Thyroid gland (tissue), 4 donors: Measurements from ENCODE around the gene CACNG7.

Experiments
- CTCF ChIP-seq, 6 experiments: fragments of 200-600 bp in 3 of 6; fragments of 450-650 bp in 3 of 6; sonication (generic) in 3 of 6; IDR thresholded peaks; one replicate each; pipeline ENCODE4 v1.5.1; 2016 to 2019; ENCODE audit warnings: antibody characterized with exemption in 6 of 6, mild to moderate bottlenecking in 2 of 6, inconsistent platforms in 1 of 6, moderate library complexity in 1 of 6
- POLR2A ChIP-seq, 2 donors: fragments of 450-650 bp; IDR thresholded peaks; one replicate each; pipeline ENCODE4 v1.6.1; 2017; ENCODE audit warnings: antibody characterized with exemption in 2 of 2, mild to moderate bottlenecking in 2 of 2, moderate library complexity in 1 of 2

- TF ChIP-seq CTCF (IDR thresholded peaks at IDR 0.05) (no peak), POLR2A (IDR thresholded peaks at IDR 0.05) (no peak)
Measured at GRCh38 chr19:53958168-53958571, 49.1 kb downstream of the CACNG7 start.
